CD4-positive, alpha-beta T cell (primary cell): ENCODE data around the gene ZAR1. TPM values are rescaled to one million over a fixed set of nuclear protein-coding genes. Genes with fewer than 3 reads are reported as not detected.

ENCODE experiments used
- ATAC-seq: fragments of 200-7000 bp; cut with Tn5 transposase; one replicate; pipeline ENCODE4 v1.10.0; 2022; ENCODE audit warnings: mild to moderate bottlenecking; ENCODE audit not compliant: poor library complexity
- CTCF ChIA-PET: fragments of 350-600 bp; sonication (Branson Sonifier 250); formaldehyde crosslinking; loops from one replicate; lab custom pipeline; 2021; ENCODE audit warnings: antibody characterized with exemption, inconsistent platforms; lab: Charles Lee
- POLR2A ChIA-PET: fragments of 350-600 bp; sonication (Branson Sonifier 250); formaldehyde crosslinking; loops from one replicate; lab custom pipeline; 2021; ENCODE audit warnings: antibody characterized with exemption, inconsistent platforms; lab: Charles Lee
- DNase-seq, 14 experiments: peaks; one replicate each; pipeline ENCODE4 v3.0.0-alpha.2; 2013 to 2020; ENCODE audit warnings: mixed read lengths in 2 of 14
- H3K27ac ChIP-seq, 2 donors: one replicate each; pipeline versions ENCODE4 v1.5.1 to v1.7.0; 2013; ENCODE audit warnings: low read length in 2 of 2, low read depth in 1 of 2, mild to moderate bottlenecking in 1 of 2
- H3K27me3 ChIP-seq, 2 experiments: 1 replicate in 1 of 2; 2 replicates in 1 of 2; pipeline versions ENCODE4 v1.6.1 to v1.7.0; 2013; ENCODE audit warnings: low read length in 2 of 2, control low read depth in 1 of 2, mild to moderate bottlenecking in 1 of 2, moderate library complexity in 1 of 2; ENCODE audit not compliant: insufficient read depth in 2 of 2, control insufficient read depth in 1 of 2
- H3K36me3 ChIP-seq: one replicate; pipeline ENCODE4 v1.6.1; 2013; ENCODE audit warnings: low read length, control low read depth; ENCODE audit not compliant: insufficient read depth
- H3K4me1 ChIP-seq: one replicate; pipeline ENCODE4 v1.6.1; 2013; ENCODE audit warnings: low read length, control low read depth; ENCODE audit not compliant: insufficient read depth
- H3K4me3 ChIP-seq: one replicate; pipeline ENCODE4 v1.5.1; 2013; ENCODE audit warnings: mild to moderate bottlenecking, low read length, moderate library complexity
- H3K9me3 ChIP-seq, 2 experiments: 1 replicate in 1 of 2; 2 replicates in 1 of 2; pipeline versions ENCODE4 v1.6.1 to v1.7.0; 2013; ENCODE audit warnings: low read length in 2 of 2, mild to moderate bottlenecking in 2 of 2, control low read depth in 1 of 2, moderate library complexity in 1 of 2; ENCODE audit not compliant: control insufficient read depth in 1 of 2, insufficient read depth in 1 of 2
- H3K27ac Mint-ChIP-seq: one replicate; pipeline ENCODE4 v1.8.0; 2020; ENCODE audit warnings: mixed read lengths
- H3K27me3 Mint-ChIP-seq: one replicate; pipeline ENCODE4 v1.8.0; 2021; ENCODE audit warnings: mixed read lengths
- H3K36me3 Mint-ChIP-seq: one replicate; pipeline ENCODE4 v1.8.0; 2021; ENCODE audit warnings: low read depth, mixed read lengths
- H3K4me1 Mint-ChIP-seq: one replicate; pipeline ENCODE4 v1.8.0; 2021; ENCODE audit warnings: low read depth, mixed read lengths
- H3K4me3 Mint-ChIP-seq: one replicate; pipeline ENCODE4 v1.8.0; 2020; ENCODE audit warnings: mild to moderate bottlenecking, mixed read lengths
- H3K9me3 Mint-ChIP-seq: one replicate; pipeline ENCODE4 v1.8.0; 2020; ENCODE audit warnings: mixed read lengths
- intact Hi-C, 2 experiments: fragments of 100-400 bp; cut with DNase I in 1 of 2; cut with micrococcal nuclease in 1 of 2; formaldehyde crosslinking; loops; one replicate each; pipeline versions ENCODE4 v1.15.1 to v1.9.0; 2023 to 2025; cut with DNase I, micrococcal nuclease
- total RNA-seq, 174 experiments: library from RNA in 2 of 174; stranded (reverse) in 2 of 174; gene quantifications; one replicate each; pipeline ENCODE4 v1.2.3 and lab custom pipeline; 2021 to 2026
- TF ChIP-seq, protein P1 (sequence below): fragments of 200-600 bp; IDR thresholded peaks from one replicate; pipeline ENCODE4 v1.8.0; 2022; ENCODE audit warnings: antibody characterized with exemption, mild to moderate bottlenecking

ZAR1 gene
- total RNA-seq, 2 experiments from 2014 or later: not detected

DNA sequence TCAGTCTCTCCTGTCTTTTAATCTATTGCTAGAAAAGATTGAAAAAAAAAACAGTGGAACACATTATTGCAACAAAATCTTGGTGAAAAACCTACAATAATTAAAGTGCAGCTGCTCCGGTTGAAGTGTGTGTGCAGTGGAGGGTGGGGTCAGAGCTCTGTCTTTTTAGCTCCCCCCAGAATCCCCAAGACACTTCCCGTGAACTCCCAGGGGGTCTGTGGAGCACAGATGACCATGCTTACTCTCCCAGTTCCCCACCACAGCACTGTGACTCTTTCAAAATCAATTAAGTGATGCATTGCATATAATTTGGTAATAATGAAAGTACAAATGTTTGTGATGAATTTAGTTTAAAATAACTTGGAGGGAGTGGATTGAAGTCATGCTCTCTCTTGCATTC is 22.6 kb upstream of the ZAR1 start:
- ChIA-PET CTCF (interaction anchor here (1.3 kb wide), 1 partner anchor 25 kb away, joined by 3 read pairs; no protein-coding TSS in a partner anchor), POLR2A (no interaction called here)
- no peaks in the 10 kb centered on the region for H3K9me3 Mint-ChIP-seq
- DNase-seq: no peak
- ATAC-seq: no peak
- no peaks in the 10 kb centered on the region for H3K36me3 Mint-ChIP-seq
- no peaks in the 10 kb centered on the region for H3K9me3 ChIP-seq
- no peaks in the 10 kb centered on the region for H3K27me3 ChIP-seq
- H3K4me1 ChIP-seq: no peaks in the 10 kb centered on the region
- intact Hi-C loops: no loop called here
- TF ChIP-seq, protein P1, sequence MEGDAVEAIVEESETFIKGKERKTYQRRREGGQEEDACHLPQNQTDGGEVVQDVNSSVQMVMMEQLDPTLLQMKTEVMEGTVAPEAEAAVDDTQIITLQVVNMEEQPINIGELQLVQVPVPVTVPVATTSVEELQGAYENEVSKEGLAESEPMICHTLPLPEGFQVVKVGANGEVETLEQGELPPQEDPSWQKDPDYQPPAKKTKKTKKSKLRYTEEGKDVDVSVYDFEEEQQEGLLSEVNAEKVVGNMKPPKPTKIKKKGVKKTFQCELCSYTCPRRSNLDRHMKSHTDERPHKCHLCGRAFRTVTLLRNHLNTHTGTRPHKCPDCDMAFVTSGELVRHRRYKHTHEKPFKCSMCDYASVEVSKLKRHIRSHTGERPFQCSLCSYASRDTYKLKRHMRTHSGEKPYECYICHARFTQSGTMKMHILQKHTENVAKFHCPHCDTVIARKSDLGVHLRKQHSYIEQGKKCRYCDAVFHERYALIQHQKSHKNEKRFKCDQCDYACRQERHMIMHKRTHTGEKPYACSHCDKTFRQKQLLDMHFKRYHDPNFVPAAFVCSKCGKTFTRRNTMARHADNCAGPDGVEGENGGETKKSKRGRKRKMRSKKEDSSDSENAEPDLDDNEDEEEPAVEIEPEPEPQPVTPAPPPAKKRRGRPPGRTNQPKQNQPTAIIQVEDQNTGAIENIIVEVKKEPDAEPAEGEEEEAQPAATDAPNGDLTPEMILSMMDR: no peak
- no peaks in the 10 kb centered on the region for H3K4me1 Mint-ChIP-seq
- H3K27me3 Mint-ChIP-seq: peaks cover 4% of the 10 kb centered on the region
- H3K4me3 ChIP-seq: no peak overlapping the region
- H3K27ac ChIP-seq: no peak overlapping the region
- no peak overlapping the region for H3K27ac Mint-ChIP-seq
- H3K36me3 ChIP-seq: no peaks in the 10 kb centered on the region
- no peak overlapping the region for H3K4me3 Mint-ChIP-seq

DNA sequence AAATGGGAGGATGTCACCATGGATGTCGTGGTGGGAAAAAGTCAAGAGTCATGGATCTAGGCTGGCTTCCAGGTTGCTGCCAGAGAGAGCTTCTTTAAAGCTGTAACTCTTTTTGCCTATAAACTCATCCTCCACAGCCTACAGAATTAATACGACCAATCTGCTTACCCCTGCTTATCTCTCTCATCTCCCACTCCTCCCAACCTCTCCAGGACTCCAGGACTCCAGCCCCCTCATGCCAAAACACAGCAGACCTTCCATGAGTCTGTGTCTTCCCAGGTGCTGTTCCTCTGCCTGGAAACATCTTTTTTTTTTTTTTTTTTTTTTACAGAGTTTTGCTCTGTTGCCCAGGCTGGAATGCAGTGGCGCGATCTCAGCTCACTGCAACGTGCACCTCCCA is 22.2 kb upstream of the ZAR1 start:
- no peak overlapping the region for H3K27ac Mint-ChIP-seq
- CTCF ChIA-PET: interaction anchor here (1.3 kb wide), 1 partner anchor 26 kb away, joined by 3 read pairs; no protein-coding TSS in a partner anchor

DNA sequence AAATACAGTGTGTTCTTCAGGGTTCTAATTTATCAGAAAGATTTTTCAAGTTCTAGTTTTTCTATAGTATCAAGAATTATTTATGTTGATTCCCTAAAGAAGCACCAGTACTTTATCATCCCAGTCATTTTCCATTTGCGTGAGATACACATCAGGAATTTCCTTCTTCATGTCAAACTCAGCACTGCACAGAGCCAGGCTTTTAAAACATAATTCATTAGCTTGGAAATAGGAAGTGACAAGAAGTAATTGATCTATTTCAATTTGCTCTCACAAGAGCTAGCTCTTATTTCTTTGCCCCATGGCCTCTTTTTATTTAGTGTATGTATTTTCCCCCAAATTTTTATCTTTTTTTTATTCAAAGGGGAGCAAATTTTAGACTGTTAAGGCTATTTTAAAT is 19.9 kb upstream of the ZAR1 start:
- H3K9me3 Mint-ChIP-seq: no peaks in the 10 kb centered on the region
- intact Hi-C loops: loop anchor here in 1 of 2 experiments (5.0 kb wide), 1 partner anchor 1138 kb away; no protein-coding TSS in a partner anchor
- peaks cover 4% of the 10 kb centered on the region for H3K27me3 Mint-ChIP-seq
- TF ChIP-seq, protein P1: no peak
- H3K27ac Mint-ChIP-seq: no peak overlapping the region
- Histone ChIP-seq H3K36me3 (no peaks in the 10 kb centered on the region), H3K27ac (no peak overlapping the region), H3K4me1 (no peaks in the 10 kb centered on the region), H3K4me3 (no peak overlapping the region), H3K27me3 (no peaks in the 10 kb centered on the region), H3K9me3 (no peaks in the 10 kb centered on the region)
- CTCF ChIA-PET: no interaction called here
- DNase-seq (no peak), ATAC-seq (no peak)
- POLR2A ChIA-PET: no interaction called here
- H3K4me1 Mint-ChIP-seq: no peaks in the 10 kb centered on the region
- H3K36me3 Mint-ChIP-seq: no peaks in the 10 kb centered on the region
- no peak overlapping the region for H3K4me3 Mint-ChIP-seq

More for the DNA sequence above, 22.2 kb upstream of the ZAR1 start:
- Mint-ChIP-seq H3K4me1 (no peaks in the 10 kb centered on the region), H3K4me3 (no peak overlapping the region), H3K27me3 (peaks cover 4% of the 10 kb centered on the region), H3K9me3 (no peaks in the 10 kb centered on the region), H3K36me3 (no peaks in the 10 kb centered on the region)
- no peaks in the 10 kb centered on the region for H3K36me3 ChIP-seq
- no peak overlapping the region for H3K27ac ChIP-seq
- intact Hi-C loops: no loop called here
- no peaks in the 10 kb centered on the region for H3K9me3 ChIP-seq
- TF ChIP-seq, protein P1: no peak
- no peak for ATAC-seq
- no peaks in the 10 kb centered on the region for H3K27me3 ChIP-seq
- H3K4me3 ChIP-seq: no peak overlapping the region
- no peak for DNase-seq
- H3K4me1 ChIP-seq: no peaks in the 10 kb centered on the region
- POLR2A ChIA-PET: no interaction called here
